Measurements from ENCODE around the gene STAG3.
A peak's percentile ranks its signal among the peaks of the same experiment; 100 is the strongest.

The STAG3 gene

DNA sequence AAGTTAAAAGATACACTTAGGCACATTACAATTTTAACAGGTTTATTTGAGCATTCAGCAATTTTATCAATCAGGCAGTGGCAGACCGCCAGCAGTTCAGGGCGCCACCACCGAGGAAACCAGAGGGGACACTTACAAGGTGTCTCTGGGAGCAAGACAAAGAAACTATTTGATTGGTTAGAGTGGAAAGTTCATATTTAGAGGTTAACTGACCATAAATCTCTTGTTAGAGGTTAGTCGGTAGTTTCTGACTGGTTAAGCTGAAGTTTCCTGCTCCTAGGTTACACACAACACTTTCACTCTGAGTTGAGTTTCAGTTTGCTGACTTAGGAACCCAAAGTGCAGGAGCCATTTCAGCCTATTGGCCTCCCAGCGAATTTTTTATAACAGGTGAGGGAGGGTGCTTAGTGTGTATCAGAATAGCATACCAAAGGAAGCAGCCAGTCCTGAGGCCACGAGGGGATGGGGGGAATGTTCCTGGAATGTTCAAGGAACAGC is 31.2 kb downstream of the STAG3 start:
- DNase-seq (ENCODE audit: low read depth), result no peak
- H3K4me3 ChIP-seq (ENCODE audit: low read depth, low read length), result no peak overlapping the region
- TF ChIP-seq MYC (IDR thresholded peaks at IDR 0.05; ENCODE audit: low read depth, low read length), result no peak
- no peak for TF ChIP-seq POLR2A (IDR thresholded peaks at IDR 0.05; ENCODE audit: extremely low read depth, insufficient read length)
- TF ChIP-seq, protein P1, sequence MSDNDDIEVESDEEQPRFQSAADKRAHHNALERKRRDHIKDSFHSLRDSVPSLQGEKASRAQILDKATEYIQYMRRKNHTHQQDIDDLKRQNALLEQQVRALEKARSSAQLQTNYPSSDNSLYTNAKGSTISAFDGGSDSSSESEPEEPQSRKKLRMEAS (IDR thresholded peaks at IDR 0.05; ENCODE audit: low read depth, low read length), result no peak
- no peak for TF ChIP-seq CTCF (IDR thresholded peaks at IDR 0.05; ENCODE audit: low read depth, low read length)

DNA sequence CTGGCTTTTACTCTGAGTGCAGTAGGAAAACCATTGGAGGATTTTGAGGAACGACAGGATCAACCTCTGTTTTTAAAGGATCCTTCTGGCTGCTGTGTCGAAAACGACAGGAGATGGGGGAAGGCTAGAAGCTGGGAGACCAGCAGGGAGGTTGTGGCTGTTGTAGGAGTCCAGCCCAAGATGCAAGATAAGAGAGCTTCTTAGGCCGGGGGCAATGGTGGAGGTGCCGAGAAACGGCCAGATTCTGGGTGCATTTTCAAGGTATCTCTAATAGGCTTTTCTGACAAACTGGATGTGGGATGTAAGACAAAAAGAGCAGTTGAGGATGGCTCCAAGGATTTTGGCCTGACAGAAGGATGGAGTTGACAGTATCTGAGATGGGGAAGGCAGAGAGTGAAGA is 31.8 kb downstream of the STAG3 start:
- no peak for TF ChIP-seq POLR2A (IDR thresholded peaks at IDR 0.05; ENCODE audit: extremely low read depth, insufficient read length)
- TF ChIP-seq, protein P1 (IDR thresholded peaks at IDR 0.05; ENCODE audit: low read depth, low read length), result no peak
- no peak for TF ChIP-seq MYC (IDR thresholded peaks at IDR 0.05; ENCODE audit: low read depth, low read length)
- TF ChIP-seq CTCF (IDR thresholded peaks at IDR 0.05; ENCODE audit: low read depth, low read length), result no peak
- no peak for DNase-seq (ENCODE audit: low read depth)
- no peak overlapping the region for H3K4me3 ChIP-seq (ENCODE audit: low read depth, low read length)

DNA sequence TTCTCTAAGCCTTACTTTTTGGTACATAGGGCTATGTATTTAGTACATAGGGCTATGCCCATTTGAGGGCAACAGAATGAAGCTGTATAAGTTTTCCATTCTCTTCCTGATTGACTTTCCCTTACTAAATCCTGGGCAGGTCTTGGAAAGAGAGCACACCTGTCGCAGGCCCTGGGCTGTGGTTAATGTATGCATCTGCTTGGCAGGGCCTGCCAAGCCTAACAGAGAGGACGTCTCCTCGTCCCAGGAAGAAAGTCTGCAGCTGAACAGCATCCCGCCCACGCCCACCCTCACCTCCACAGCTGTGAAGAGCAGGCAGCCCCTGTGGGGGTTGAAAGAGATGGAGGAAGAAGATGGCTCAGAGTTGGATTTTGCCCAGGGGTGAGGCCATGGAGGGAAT is 33.1 kb downstream of the STAG3 start:
- TF ChIP-seq, protein P1 (IDR thresholded peaks at IDR 0.05; ENCODE audit: low read depth, low read length), result no peak
- TF ChIP-seq CTCF (IDR thresholded peaks at IDR 0.05; ENCODE audit: low read depth, low read length) (no peak), POLR2A (IDR thresholded peaks at IDR 0.05; ENCODE audit: extremely low read depth, insufficient read length) (peak; percentile 4)
- H3K4me3 ChIP-seq (ENCODE audit: low read depth, low read length), result no peak overlapping the region
- DNase-seq (ENCODE audit: low read depth), result no peak

GRCh38 chr7:100211342-100211780 is 33.6 kb downstream of the STAG3 start:
- no peak overlapping the region for H3K4me3 ChIP-seq (ENCODE audit: low read depth, low read length)
- TF ChIP-seq, protein P1 (IDR thresholded peaks at IDR 0.05; ENCODE audit: low read depth, low read length), result no peak
- TF ChIP-seq MYC (IDR thresholded peaks at IDR 0.05; ENCODE audit: low read depth, low read length), result no peak
- TF ChIP-seq CTCF (IDR thresholded peaks at IDR 0.05; ENCODE audit: low read depth, low read length), result no peak
- DNase-seq (ENCODE audit: low read depth), result no peak

DNA sequence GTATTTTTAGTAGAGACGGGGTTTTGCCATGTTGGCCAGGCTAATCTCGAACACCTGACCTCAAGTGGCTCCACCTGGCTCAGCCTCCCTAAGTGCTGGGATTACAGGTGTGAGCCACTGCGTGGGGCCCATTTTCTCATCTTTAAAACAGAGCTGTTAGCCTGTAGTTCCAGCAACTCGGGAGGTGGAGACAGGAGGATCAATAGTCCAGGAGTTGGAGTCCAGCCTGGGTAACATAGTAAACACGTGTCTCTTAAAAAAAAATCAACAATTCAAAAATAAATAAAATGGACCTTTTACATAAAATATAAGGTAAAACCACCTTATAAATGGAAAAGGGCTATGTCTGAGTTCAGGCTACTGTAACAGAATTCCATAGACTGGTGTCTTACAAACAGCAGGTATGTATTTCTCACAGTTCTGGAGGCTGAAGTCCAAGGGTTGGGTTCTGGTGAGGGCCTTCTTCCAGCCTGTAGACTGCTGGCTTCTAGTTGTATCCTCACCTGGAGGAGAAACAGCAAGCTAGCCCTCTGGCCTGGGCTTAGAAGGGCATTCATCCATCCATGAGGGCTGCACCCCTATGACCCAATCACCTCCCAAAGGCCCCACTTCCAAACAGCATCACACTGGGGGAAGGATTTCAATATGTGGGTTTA is 35.0 kb downstream of the STAG3 start:
- TF ChIP-seq POLR2A (IDR thresholded peaks at IDR 0.05; ENCODE audit: extremely low read depth, insufficient read length) (no peak), MYC (IDR thresholded peaks at IDR 0.05; ENCODE audit: low read depth, low read length) (no peak), CTCF (IDR thresholded peaks at IDR 0.05; ENCODE audit: low read depth, low read length) (no peak)
- TF ChIP-seq, protein P1 (IDR thresholded peaks at IDR 0.05; ENCODE audit: low read depth, low read length), result no peak
- no peak overlapping the region for H3K4me3 ChIP-seq (ENCODE audit: low read depth, low read length)
- DNase-seq (ENCODE audit: low read depth), result no peak
